HG02840 (cell line): Measurements from ENCODE around the gene HLA-DMB.

Source experiments
- ATAC-seq: cut with Tn5 transposase; IDR thresholded peaks from one replicate; pipeline ENCODE4 v1.9.1; 2021; ENCODE audit warnings: mild to moderate bottlenecking, moderate library complexity, moderate number of reproducible peaks; ENCODE audit not compliant: unreplicated experiment, low FRiP score

Gene HLA-DMB

DNA sequence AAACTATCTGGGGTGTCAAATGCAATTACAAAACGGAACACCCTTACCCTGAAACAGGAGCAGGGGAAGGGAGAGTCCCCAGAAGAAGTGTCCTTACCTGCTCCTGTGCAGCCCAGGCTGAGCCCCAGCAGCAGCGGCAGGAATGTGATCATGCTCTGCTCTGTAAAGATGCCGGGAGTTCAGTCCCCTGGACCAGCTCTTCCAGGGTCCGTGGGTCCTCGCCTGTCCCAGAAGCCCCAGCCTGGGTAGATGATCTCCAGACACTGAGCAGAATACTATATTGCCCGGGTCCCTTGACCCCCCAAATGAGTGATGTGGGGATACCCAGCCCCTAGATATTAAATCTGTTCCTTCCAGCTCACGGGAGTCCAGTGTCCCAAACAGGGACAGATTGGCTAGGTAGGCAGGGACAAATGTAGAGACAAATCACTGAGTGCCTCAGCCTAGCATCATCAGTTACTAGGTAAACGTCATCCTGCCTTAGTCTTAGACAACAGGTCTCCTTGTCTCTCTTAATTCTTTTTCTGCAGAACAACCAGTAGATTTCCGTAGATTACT lies at the start of gene HLA-DMB:
Gene HLA-DMB, minus strand, starts transcription at position 373 of the 558 bp plus-strand sequence. Its CDS starts 221 bp downstream, at position 152.
- ATAC-seq = peak; percentile 56

DNA sequence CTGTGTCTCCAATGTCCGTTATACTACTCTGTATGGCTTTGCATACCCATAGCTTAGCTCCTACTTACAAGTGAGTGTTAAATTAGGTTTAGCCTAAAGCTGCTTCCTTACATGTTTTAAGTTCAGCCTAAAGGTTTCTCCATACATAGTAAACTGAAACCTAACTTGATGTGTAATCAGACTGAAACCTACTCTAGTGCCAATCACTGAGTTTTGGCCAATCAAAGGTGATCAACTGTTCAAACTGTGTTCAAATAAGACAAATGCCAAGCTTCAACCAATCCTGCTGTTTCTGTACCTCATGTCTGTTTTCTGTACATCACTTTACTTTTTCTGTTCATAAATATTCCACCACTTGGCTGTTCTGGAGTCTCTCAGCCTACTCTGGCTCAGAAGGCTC lies 48.5 kb upstream of the HLA-DMB start:
- ATAC-seq = no peak

DNA sequence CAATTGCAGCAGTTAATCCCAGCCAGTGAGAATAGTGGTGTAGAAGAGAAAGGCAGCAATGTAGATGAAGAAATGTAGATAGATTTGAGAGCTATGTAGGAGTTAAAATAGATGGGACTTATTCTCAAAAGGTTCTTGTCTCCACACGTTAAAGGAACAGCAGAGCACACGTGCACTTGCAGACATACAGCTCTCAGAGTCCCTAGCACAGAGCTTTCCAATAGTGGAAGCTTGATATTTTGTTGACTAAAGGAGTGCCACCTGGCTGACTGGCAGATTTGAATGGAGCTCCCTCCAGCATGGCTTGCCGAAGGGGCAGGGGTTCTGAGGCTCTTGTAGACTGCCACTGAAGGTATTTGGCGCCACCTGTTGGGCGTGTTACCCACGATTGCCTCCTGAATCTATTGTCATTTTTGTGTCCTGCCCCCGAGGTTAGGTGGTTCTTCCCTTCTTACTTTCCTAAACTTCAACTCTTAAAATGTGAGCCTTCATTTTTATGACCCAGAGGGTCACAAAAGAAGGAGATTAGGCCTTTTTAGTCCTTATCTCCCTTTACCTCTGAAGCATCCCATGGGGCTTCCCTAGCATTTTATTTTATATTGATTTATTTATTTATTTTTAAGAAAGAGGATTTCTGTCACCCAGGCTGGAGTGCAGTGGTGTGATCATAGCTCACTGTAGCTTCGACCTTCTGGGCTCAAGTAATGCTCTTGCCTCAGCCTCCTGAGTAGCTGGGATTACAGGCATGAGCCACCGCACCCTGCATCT lies 44.0 kb upstream of the HLA-DMB start:
- ATAC-seq = no peak

DNA sequence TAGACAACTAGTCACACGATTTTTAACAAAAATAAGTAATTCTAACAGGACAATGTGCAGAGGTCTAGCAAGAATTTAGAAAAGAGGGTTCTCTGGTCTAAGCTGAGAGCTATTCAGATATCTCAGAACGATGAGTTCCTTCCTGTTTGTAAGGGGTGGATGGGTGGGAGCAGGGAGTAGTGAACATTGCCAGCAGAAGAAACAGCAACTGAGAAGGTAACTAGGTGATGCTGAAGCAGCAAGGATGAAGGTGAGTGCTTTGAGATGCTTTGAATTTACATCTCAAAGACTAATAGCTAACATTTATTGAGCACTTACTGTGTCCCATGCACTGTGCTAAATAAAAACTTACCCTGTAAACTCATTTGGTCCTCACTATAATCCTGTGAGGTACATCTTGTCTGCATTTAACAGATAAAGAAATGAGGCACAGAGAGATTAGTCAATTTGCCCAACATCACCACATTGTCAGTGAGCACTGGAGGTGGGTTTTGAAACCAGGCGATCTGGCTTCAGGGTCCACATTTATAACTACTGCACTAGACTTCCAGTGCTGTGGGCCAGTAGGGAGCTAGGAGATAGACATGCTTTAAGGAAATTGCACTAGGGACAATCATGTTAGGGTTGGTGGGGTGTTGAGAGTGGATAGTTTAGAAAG lies 43.3 kb upstream of the HLA-DMB start:
- ATAC-seq = no peak

DNA sequence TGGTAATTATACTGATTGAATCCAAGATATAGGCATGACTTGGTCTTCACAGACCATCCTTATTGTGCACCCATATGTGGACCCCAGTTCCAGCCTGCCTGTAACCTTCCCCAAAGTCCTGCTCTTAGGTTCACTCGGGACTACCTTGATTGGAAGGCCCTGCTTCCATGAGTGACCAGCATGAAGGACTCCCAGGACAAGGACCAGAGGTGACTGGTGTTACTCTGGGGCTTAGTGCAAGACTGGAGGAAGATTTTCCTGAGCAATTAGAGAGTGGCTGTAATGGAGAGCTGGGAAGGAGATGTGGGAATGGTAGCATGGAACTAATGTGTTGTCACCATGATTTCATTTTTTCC lies 42.6 kb upstream of the HLA-DMB start:
- no peak for ATAC-seq

DNA sequence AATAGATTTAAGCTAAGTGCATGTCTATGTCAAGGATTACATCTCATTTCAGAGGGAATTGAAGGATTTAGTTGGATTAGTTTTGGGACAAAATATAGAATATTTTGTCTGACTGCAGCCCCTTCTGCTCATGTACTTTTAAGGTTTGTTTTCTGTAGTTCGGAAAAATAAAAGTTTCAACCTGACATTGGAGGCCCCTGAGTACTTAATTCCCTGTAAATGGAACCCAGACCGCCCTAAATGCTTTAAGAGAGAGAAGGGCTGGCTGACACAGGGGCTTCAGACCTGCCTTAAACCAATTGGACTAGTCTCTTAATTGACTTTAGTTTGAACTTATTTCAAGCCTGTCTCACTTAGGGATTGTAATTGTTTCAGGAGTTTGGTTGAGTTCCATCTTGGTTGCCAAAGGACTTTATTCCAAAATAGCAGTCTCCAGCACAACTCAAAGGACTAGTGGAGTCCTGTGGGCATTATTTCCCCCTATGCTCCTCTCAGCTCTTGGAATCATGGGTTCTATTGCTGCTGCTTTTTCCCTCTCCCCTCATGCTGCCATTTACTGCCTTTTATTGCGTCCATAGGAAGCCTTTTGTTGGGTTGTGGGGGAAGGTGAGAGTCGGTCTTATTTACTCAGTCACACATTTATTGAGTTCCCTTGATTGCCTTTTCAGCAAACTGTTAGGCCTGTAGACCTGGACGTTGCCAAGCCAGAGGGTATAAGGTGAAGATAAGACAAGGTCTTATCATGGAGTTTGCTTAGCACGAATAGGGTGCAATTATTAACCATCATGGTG lies 42.1 kb upstream of the HLA-DMB start:
- ATAC-seq = no peak

DNA sequence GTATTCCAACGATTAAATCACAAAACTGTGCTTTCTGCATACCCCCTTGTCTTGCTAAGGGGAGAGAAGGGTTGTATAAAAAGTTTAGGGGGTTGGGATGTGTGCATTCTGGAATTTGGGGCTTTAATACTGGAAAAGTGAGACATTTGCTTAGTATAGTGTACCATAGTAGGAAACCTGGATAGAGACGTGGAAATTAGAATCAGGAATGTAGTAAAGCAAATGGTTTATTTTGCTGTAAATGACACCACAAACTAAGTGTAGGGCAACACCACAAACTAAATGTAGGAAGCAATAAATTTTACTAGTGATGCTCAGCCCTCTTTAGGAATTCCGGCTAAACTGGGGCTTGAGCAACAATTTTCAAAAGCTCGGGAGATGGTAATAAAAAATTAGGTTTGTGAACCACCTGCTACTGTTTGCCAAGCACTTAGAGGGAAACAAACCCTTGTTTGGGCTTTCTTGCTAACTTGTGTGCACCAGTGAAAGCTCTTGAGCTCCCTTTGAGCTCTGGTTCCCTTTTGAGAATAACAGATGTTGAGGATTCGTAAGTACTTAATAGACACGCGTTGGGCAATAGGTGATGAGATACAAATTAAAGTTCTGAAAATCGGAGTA lies 41.4 kb upstream of the HLA-DMB start:
- ATAC-seq = no peak

DNA sequence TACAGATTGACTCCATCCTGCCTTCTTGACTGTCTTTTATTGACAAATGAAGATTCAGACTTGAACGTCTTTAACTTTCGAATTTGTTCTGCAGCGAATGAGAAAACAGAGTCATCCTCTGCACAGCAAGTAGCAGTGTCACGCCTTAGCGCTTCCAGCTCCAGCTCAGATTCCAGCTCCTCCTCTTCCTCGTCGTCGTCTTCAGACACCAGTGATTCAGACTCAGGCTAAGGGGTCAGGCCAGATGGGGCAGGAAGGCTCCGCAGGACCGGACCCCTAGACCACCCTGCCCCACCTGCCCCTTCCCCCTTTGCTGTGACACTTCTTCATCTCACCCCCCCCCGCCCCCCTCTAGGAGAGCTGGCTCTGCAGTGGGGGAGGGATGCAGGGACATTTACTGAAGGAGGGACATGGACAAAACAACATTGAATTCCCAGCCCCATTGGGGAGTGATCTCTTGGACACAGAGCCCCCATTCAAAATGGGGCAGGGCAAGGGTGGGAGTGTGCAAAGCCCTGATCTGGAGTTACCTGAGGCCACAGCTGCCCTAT lies 39.7 kb upstream of the HLA-DMB start:
- no peak for ATAC-seq

DNA sequence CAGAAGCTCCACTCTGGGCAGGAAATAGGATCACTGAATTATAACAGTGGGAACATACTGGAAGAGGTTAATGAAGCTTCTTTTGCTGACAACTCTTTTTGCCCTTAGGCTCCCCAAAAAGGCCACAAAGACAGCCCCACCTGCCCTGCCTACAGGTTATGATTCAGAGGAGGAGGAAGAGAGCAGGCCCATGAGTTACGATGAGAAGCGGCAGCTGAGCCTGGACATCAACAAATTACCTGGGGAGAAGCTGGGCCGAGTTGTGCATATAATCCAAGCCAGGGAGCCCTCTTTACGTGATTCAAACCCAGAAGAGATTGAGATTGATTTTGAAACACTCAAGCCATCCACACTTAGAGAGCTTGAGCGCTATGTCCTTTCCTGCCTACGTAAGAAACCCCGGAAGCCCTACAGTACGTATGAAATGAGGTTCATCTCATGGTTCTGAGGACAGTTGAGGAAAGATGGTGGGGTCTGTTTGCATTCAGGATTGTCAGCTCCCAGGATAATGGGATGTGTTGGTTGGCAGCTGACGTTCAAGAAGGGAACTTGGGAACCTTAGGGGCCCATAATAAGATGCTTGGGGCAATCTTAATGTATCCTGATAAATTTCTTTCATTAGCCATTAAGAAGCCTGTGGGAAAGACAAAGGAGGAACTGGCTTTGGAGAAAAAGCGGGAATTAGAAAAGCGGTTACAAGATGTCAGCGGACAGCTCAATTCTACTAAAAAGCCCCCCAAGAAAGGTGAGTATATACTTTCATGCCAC lies 39.1 kb upstream of the HLA-DMB start:
- no peak for ATAC-seq

DNA sequence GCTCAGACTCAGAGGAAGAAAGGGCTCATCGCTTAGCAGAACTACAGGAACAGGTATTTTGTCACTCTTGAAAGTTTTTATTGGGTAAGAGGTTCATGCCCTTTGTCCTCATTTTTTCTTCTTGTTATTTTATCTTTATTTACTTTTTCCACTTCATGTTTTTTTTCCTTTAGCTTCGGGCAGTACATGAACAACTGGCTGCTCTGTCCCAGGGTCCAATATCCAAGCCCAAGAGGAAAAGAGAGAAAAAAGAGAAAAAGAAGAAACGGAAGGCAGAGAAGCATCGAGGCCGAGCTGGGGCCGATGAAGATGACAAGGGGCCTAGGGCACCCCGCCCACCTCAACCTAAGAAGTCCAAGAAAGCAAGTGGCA lies 37.1 kb upstream of the HLA-DMB start:
- ATAC-seq = no peak

DNA sequence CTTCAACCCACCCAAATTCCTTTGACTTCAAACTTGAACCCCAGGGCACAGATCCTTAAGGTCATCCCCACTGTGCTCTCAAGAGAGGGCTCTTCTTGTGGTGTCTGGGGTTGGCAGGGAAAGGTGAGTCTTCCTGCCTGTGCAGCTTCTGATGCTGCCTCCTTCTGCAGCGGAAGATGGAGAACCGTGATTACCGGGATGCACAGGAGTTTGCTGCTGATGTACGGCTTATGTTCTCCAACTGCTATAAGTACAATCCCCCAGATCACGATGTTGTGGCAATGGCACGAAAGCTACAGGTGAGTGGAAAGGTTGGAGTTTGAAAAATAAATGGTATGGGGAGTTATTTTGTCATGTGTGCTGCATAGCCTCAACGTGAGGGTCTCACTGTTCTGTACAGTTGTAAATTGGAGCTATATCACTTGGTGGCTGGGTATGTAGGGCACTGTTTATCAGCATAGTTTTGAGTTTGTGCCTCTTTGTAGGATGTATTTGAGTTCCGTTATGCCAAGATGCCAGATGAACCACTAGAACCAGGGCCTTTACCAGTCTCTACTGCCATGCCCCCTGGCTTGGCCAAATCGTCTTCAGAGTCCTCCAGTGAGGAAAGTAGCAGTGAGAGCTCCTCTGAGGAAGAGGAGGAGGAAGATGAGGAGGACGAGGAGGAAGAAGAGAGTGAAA lies 36.6 kb upstream of the HLA-DMB start:
- no peak for ATAC-seq

DNA sequence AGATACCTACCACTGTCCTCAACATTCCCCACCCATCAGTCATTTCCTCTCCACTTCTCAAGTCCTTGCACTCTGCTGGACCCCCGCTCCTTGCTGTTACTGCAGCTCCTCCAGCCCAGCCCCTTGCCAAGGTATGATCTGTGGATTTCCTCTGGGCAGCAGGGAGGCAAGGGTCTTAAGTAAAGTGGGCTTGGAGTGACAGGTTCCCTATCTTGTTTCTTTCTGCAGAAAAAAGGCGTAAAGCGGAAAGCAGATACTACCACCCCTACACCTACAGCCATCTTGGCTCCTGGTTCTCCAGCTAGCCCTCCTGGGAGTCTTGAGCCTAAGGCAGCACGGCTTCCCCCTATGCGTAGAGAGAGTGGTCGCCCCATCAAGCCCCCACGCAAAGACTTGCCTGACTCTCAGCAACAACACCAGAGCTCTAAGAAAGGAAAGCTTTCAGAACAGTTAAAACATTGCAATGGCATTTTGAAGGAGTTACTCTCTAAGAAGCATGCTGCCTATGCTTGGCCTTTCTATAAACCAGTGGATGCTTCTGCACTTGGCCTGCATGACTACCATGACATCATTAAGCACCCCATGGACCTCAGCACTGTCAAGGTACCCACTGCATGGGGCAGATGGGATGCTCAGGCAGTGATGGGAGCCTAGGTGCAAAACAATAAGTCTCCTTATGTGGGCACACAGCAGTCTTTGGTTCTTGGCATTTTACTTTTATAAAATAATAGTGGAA lies 35.7 kb upstream of the HLA-DMB start:
- ATAC-seq = no peak

DNA sequence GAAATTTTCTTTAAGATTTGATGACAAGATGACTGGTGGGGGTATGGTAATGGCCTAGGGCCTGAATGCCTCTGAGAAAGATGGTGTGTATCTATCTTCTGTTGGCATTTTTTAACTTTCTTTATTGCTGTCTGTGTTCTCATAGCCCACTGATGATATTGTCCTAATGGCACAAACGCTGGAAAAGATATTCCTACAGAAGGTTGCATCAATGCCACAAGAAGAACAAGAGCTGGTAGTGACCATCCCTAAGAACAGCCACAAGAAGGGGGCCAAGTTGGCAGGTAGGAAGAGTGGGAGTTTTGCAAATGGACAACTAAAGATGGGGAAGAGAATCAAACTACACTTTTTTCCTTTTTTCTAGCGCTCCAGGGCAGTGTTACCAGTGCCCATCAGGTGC lies 35.1 kb upstream of the HLA-DMB start:
- no peak for ATAC-seq

DNA sequence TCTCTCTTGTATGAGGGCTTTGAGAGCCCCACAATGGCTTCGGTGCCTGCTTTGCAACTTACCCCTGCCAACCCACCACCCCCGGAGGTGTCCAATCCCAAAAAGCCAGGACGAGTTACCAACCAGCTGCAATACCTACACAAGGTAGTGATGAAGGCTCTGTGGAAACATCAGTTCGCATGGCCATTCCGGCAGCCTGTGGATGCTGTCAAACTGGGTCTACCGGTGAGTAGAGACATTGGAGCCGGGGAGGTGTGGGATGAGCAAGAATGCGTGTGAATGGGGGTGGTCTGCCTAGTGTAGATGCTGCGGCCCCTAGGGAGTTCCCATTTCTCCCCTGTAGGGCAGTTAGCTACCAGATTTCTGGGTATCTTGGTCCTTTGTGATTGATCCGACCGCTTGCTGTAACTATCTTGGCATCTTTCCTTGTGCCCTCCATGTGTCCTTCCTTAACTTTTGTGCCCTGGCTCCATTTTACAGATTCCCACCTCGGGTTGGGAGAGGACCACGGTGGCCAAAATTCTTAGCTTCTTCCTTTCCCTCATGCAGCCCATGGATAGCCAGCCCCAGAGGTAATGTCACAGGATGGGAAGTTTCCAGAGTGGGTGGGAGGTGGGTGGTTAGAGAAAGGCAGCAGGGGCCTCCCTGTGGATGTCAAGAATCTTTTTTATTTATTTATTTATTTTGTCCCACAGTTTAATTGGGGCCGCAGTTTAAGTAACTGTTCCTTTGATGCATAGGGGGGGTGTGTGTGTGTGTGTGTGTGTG lies 33.9 kb upstream of the HLA-DMB start:
- no peak for ATAC-seq

DNA sequence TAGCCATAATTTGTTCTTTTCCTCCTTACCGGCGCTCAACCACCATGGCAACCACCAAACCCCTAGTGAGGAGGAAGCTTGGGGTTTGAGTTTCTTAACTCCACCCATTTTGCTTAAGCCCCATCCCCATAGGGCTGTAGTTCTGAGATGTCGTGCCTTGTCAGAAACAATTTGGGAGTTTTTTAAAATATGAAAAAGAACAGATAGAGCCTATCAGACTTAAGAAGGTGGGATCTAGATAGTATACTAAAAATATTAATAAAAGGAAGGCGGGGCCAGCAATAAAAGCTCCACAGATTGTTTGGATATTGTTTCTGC lies 33.1 kb upstream of the HLA-DMB start:
- ATAC-seq = no peak

DNA sequence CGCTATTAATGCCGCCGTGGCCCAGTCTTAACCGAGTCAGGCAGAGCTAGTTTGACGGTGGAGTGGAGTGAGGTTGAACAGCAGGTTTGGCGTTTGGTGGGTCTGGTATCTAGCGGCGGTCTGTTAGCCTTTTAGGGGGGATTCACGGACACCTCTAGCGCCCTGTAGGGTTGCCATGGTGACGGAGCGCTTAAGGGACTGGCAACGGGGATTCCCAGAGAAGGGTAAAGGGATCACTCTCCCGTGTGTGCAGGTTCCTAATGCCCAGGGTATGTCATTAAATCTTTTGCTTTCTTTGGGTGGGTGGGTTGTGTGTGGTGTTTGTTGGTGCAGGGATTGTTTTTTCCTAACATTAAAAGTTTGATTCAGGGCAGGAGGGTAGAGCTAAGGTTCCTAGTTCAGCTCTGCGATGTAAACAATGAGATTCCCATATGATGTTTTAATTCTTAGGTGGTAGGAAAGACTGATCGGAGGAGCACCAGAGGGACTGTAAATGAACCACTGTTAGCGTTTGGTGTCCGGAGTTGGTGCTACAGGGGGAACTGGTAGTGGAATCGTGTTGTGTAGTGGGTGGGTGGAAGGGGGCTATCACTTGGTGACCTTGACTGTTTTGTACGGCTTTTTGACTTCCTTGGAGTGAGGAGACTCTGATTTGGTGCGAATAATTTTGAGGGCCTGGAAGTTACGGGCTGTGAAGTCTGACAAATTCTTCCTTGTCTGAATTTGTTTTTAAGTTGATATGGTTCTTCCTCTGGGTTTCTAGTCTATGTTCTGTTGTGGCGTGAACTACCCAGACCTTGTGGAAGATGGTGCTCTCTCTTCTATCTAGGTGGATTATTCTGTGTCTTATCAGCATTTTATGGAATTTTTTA lies 32.6 kb upstream of the HLA-DMB start:
- no peak for ATAC-seq
